K562 (cell line): ENCODE results near the gene SLC6A9. TPM values are rescaled to one million over a fixed set of nuclear protein-coding genes. Genes with fewer than 3 reads are reported as not detected.

Experiments
- CREBBP ChIP-seq: IDR thresholded peaks from one replicate; pipeline ENCODE4 v1.6.1; 2012; ENCODE audit warnings: low read depth, mild to moderate bottlenecking, control low read depth, inconsistent platforms, low read length
- HBP1 ChIP-seq: fragments of 450-650 bp; formaldehyde crosslinking; IDR thresholded peaks from 2 replicates; pipeline ENCODE4 v1.4.0; 2022; ENCODE audit warnings: missing genetic modification characterization
- HDAC8 ChIP-seq: fragments of 450-650 bp; IDR thresholded peaks from 2 replicates; pipeline ENCODE4 v1.6.1; 2016; ENCODE audit warnings: mild to moderate bottlenecking, missing genetic modification characterization, moderate library complexity, missing compliant biosample characterization
- HNRNPK ChIP-seq: fragments of 200-400 bp; formaldehyde crosslinking; IDR thresholded peaks from one replicate; pipeline ENCODE4 v1.6.1; 2018; ENCODE audit warnings: mild to moderate bottlenecking, low read depth, low read length; ENCODE audit not compliant: poor library complexity, severe bottlenecking
- MYNN ChIP-seq, 2 experiments: sonication (generic); formaldehyde crosslinking in 1 of 2; IDR thresholded peaks; 2 replicates each; pipeline versions ENCODE4 v1.5.0 to v1.6.1; 2016 to 2020; ENCODE audit warnings: antibody characterized with exemption in 1 of 2, missing genetic modification reagents in 1 of 2
- PCBP1 ChIP-seq: fragments of 200-400 bp; formaldehyde crosslinking; IDR thresholded peaks from 2 replicates; pipeline ENCODE4 v1.6.1; 2018; ENCODE audit warnings: mild to moderate bottlenecking, low read depth, low read length; ENCODE audit not compliant: poor library complexity, severe bottlenecking
- PHF8 ChIP-seq: fragments of 200-600 bp; sonication (generic); IDR thresholded peaks from 2 replicates; pipeline ENCODE4 v1.6.1; 2012; ENCODE audit warnings: mixed run types, mild to moderate bottlenecking, inconsistent platforms, low read length, moderate library complexity, borderline replicate concordance
- POLR2G ChIP-seq: fragments of 200-400 bp; formaldehyde crosslinking; IDR thresholded peaks from 2 replicates; pipeline ENCODE4 v1.6.1; 2017; ENCODE audit warnings: low read depth, mild to moderate bottlenecking, antibody characterized with exemption, low read length, moderate library complexity
- SMAD3 ChIP-seq: fragments of 450-650 bp; formaldehyde crosslinking; conservative IDR thresholded peaks from 2 replicates; pipeline ENCODE4 v1.4.0; 2020; ENCODE audit warnings: mild to moderate bottlenecking
- SRSF1 ChIP-seq: fragments of 200-400 bp; formaldehyde crosslinking; IDR thresholded peaks from 2 replicates; pipeline ENCODE4 v1.6.1; 2017; ENCODE audit warnings: mild to moderate bottlenecking, low read depth, low read length, moderate library complexity
- ZBTB2 ChIP-seq: fragments of 450-650 bp; IDR thresholded peaks from 2 replicates; pipeline ENCODE4 v1.6.1; 2016; ENCODE audit warnings: antibody characterized with exemption
- ZBTB33 ChIP-seq: sonication (generic); formaldehyde crosslinking; IDR thresholded peaks from 2 replicates; pipeline ENCODE4 v1.8.1; 2023; ENCODE audit warnings: mild to moderate bottlenecking, missing genetic modification reagents
- ZFP1 ChIP-seq: fragments of 450-650 bp; formaldehyde crosslinking; IDR thresholded peaks from 2 replicates; pipeline ENCODE4 v1.4.0; 2020; ENCODE audit warnings: mild to moderate bottlenecking, mixed read lengths
- ZNF165 ChIP-seq: fragments of 250-450 bp; sonication (Bioruptor Pico); IDR thresholded peaks from 2 replicates; pipeline ENCODE4 v1.4.0; 2020; ENCODE audit warnings: borderline replicate concordance
- ZNF253 ChIP-seq: fragments of 250-450 bp; sonication (Bioruptor Pico); conservative IDR thresholded peaks from 2 replicates; pipeline ENCODE4 v1.6.1; 2021; ENCODE audit warnings: mild to moderate bottlenecking
- ZNF354B ChIP-seq: fragments of 250-450 bp; sonication (Bioruptor Pico); IDR thresholded peaks from 2 replicates; pipeline ENCODE4 v1.4.0; 2020
- ZNF431 ChIP-seq: sonication (generic); formaldehyde crosslinking; IDR thresholded peaks from 2 replicates; pipeline ENCODE4 v1.8.0; 2022; ENCODE audit warnings: mild to moderate bottlenecking, missing genetic modification reagents
- polyA plus RNA-seq, 8 experiments: library from polyadenylated mRNA; depleted of rRNA in 4 of 8; stranded (reverse) in 5 of 8; unstranded in 3 of 8; fragments of >200 nt; fragmentation: Nextera tagmentation in 2 of 8; fragmentation: Illumina TruSeq in 1 of 8; extraction: Ambion mirVana in 2 of 8; extraction: Trizol in 1 of 8; gene quantifications; 2 replicates each; pipeline versions ENCODE4 v1.2.1 to v1.2.3, GENCODE V29; 2011 to 2014; ENCODE audit warnings: inconsistent platforms in 1 of 8, missing spikeins in 1 of 8
- total RNA-seq, 7 experiments: library from RNA; depleted of rRNA in 6 of 7; stranded (reverse); fragments of >200 nt in 6 of 7; fragmentation: Illumina TruSeq in 2 of 7; extraction: Trizol in 2 of 7; gene quantifications; 2 replicates each; pipeline versions ENCODE4 v1.2.1 to v1.2.3, GENCODE V29; 2011 to 2021; ENCODE audit warnings: low replicate concordance in 1 of 7
- TF ChIP-seq, protein P1 (sequence below): fragments of 450-650 bp; formaldehyde crosslinking; IDR thresholded peaks from 2 replicates; pipeline ENCODE4 v1.4.0; 2020; ENCODE audit warnings: mild to moderate bottlenecking, moderate library complexity
- TF ChIP-seq, protein P2 (sequence below): fragments of 450-650 bp; IDR thresholded peaks from 2 replicates; pipeline ENCODE4 v1.7.0; 2016; ENCODE audit warnings: borderline replicate concordance

The SLC6A9 gene
- total and polyA plus RNA-seq, 9 of the 15 experiments (the other 6 are each of a cell fraction or from before 2014, with no cell fraction given), result 0.17 to 18.7 (median 2.9) TPM

DNA sequence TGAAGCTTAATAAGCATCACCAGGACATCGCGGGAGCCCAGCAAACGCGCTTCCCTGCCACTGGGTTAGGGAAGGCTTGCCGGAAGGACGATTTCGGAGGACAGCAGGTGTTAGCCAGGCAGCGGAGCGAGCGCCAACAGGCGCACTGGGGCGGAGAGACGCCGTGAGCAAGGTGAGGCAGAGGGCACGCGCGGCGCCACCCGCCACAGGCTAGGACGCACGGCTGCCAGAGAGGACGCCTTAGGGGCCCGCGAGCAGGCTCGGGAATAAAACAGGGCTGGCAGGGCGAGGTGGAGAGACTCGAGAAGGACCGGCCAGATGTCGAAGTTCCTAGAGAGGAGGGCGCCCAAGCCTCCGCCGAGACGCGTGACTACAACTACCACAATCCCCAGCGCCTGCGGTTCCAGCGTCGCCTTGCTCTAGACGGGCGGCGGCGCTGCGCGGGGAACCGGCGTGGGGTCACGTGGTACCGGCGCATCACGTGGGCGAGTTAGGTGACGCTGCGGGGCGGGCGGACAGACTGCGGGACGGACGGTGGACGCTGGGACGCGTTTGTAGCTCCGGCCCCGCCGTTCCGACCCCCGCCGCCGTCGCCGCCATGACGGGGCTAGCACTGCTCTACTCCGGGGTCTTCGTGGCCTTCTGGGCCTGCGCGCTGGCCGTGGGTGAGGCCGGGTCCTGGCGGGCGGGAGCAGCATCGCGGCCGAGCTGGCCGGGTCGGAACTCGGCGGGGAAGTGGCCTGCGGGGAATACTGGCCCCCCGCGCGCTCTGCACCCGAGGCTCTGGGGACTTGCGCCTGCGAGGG is 56.6 kb downstream of the SLC6A9 start, which contains the start of gene ATP6V0B (continued):
- TF ChIP-seq CREBBP (no peak), SMAD3 (CRISPR knock-in tag) (no peak), HNRNPK (no peak), HBP1 (CRISPR knock-in tag) (peak; percentile 66; the same call in 1 of the 2 replicates), ZNF253 (CRISPR knock-in tag) (no peak), ZNF165 (peak; percentile 64; the same call in 1 of the 2 replicates), ZNF431 (no peak), ZBTB2 (peak; percentile 96), PCBP1 (no peak), PHF8 (peak; percentile 85; the same call in 1 of the 2 replicates), POLR2G (peak; percentile 95), SRSF1 (no peak), HDAC8 (tag) (no peak), MYNN (IDR thresholded peaks at IDR 0.05) (no peak; the same call in 1 of the 2 replicates), MYNN (CRISPR knock-in tag; IDR thresholded peaks at IDR 0.05) (no peak), ZFP1 (CRISPR knock-in tag) (0 out of 2 replicates have a peak, but pooled peaks have one; percentile 41), ZBTB33 (CRISPR knock-in tag) (peak; percentile 57; the same call in 1 of the 2 replicates), ZNF354B (CRISPR knock-in tag) (no peak)
- TF ChIP-seq, protein P1, sequence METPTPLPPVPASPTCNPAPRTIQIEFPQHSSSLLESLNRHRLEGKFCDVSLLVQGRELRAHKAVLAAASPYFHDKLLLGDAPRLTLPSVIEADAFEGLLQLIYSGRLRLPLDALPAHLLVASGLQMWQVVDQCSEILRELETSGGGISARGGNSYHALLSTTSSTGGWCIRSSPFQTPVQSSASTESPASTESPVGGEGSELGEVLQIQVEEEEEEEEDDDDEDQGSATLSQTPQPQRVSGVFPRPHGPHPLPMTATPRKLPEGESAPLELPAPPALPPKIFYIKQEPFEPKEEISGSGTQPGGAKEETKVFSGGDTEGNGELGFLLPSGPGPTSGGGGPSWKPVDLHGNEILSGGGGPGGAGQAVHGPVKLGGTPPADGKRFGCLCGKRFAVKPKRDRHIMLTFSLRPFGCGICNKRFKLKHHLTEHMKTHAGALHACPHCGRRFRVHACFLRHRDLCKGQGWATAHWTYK (CRISPR knock-in tag), result peak; percentile 11; the same call in 1 of the 2 replicates
- TF ChIP-seq, protein P2, sequence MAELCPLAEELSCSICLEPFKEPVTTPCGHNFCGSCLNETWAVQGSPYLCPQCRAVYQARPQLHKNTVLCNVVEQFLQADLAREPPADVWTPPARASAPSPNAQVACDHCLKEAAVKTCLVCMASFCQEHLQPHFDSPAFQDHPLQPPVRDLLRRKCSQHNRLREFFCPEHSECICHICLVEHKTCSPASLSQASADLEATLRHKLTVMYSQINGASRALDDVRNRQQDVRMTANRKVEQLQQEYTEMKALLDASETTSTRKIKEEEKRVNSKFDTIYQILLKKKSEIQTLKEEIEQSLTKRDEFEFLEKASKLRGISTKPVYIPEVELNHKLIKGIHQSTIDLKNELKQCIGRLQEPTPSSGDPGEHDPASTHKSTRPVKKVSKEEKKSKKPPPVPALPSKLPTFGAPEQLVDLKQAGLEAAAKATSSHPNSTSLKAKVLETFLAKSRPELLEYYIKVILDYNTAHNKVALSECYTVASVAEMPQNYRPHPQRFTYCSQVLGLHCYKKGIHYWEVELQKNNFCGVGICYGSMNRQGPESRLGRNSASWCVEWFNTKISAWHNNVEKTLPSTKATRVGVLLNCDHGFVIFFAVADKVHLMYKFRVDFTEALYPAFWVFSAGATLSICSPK, result no peak
